ENCODE measurements around the gene KRT34.

GRCh38 chr17:41334385-41335305, 47.5 kb downstream of the KRT34 start:
- TF ChIP-seq CTCF (IDR thresholded peaks at IDR 0.05): no peak
- no peak for TF ChIP-seq POLR2A (IDR thresholded peaks at IDR 0.05)
